ENCODE measurements around the gene AKR1D1.
"Not testable (repeated sequence)": the region's sequence is repeated elsewhere in the genome, so short reads cannot be mapped to it uniquely, and the experiment has no call there.

Gene AKR1D1

GRCh38 chr7:138144958-138145357 lies 68.7 kb downstream of the AKR1D1 start:
- Histone ChIP-seq H3K36me3 (ENCODE audit: control insufficient read depth in 2 of 2, insufficient read depth in 2 of 2, low read length in 2 of 2) (no peaks in the 10 kb centered on the region), H3K4me3 (ENCODE audit: low read length in 2 of 2) (no peak overlapping the region), H3K9me3 (ENCODE audit: control insufficient read depth in 2 of 2, low read length in 2 of 2) (no peaks in the 10 kb centered on the region), H3K27me3 (ENCODE audit: control insufficient read depth in 1 of 2, insufficient read depth in 2 of 2, low read length in 2 of 2) (no peaks in the 10 kb centered on the region), H3K27ac (ENCODE audit: low read length) (no peak overlapping the region), H3K4me1 (ENCODE audit: control insufficient read depth, insufficient read depth, low read length) (no peaks in the 10 kb centered on the region), H3K9ac (ENCODE audit: low read length in 2 of 2) (no peak overlapping the region)

- not testable (repeated sequence) for H3K27me3 ChIP-seq (ENCODE audit: control insufficient read depth in 1 of 2, insufficient read depth in 2 of 2, low read length in 2 of 2); H3K4me1 ChIP-seq (ENCODE audit: control insufficient read depth, insufficient read depth, low read length); H3K27ac ChIP-seq (ENCODE audit: low read length); H3K9ac ChIP-seq (ENCODE audit: low read length in 2 of 2); H3K36me3 ChIP-seq (ENCODE audit: control insufficient read depth in 2 of 2, insufficient read depth in 2 of 2, low read length in 2 of 2); H3K4me3 ChIP-seq (ENCODE audit: low read length in 2 of 2); H3K9me3 ChIP-seq (ENCODE audit: control insufficient read depth in 2 of 2, low read length in 2 of 2)
Measured at GRCh38 chr7:138146221-138146620, 70.0 kb downstream of the AKR1D1 start.

GRCh38 chr7:138146757-138147734 lies 70.8 kb downstream of the AKR1D1 start:
- H3K4me1 ChIP-seq (ENCODE audit: control insufficient read depth, insufficient read depth, low read length): not testable (repeated sequence)

GRCh38 chr7:138151731-138152577 lies 75.7 kb downstream of the AKR1D1 start:
- Histone ChIP-seq H3K27ac (ENCODE audit: low read length) (no peak overlapping the region), H3K9me3 (ENCODE audit: control insufficient read depth in 2 of 2, low read length in 2 of 2) (no peaks in the 10 kb centered on the region), H3K27me3 (ENCODE audit: control insufficient read depth in 1 of 2, insufficient read depth in 2 of 2, low read length in 2 of 2) (no peaks in the 10 kb centered on the region), H3K4me3 (ENCODE audit: low read length in 2 of 2) (no peak overlapping the region), H3K9ac (ENCODE audit: low read length in 2 of 2) (no peak overlapping the region), H3K4me1 (ENCODE audit: control insufficient read depth, insufficient read depth, low read length) (no peaks in the 10 kb centered on the region), H3K36me3 (ENCODE audit: control insufficient read depth in 2 of 2, insufficient read depth in 2 of 2, low read length in 2 of 2) (no peaks in the 10 kb centered on the region)

More at GRCh38 chr7:138146757-138147734, 70.8 kb downstream of the AKR1D1 start:
- H3K9me3 ChIP-seq (ENCODE audit: control insufficient read depth in 2 of 2, low read length in 2 of 2); H3K9ac ChIP-seq (ENCODE audit: low read length in 2 of 2); H3K36me3 ChIP-seq (ENCODE audit: control insufficient read depth in 2 of 2, insufficient read depth in 2 of 2, low read length in 2 of 2); H3K4me3 ChIP-seq (ENCODE audit: low read length in 2 of 2); H3K27ac ChIP-seq (ENCODE audit: low read length); H3K27me3 ChIP-seq (ENCODE audit: control insufficient read depth in 1 of 2, insufficient read depth in 2 of 2, low read length in 2 of 2): not testable (repeated sequence)

- Histone ChIP-seq H3K4me1 (ENCODE audit: control insufficient read depth, insufficient read depth, low read length) (no peaks in the 10 kb centered on the region), H3K9me3 (ENCODE audit: control insufficient read depth in 2 of 2, low read length in 2 of 2) (no peaks in the 10 kb centered on the region), H3K36me3 (ENCODE audit: control insufficient read depth in 2 of 2, insufficient read depth in 2 of 2, low read length in 2 of 2) (no peaks in the 10 kb centered on the region), H3K27me3 (ENCODE audit: control insufficient read depth in 1 of 2, insufficient read depth in 2 of 2, low read length in 2 of 2) (peaks cover 0 to 2% of the 10 kb centered on the region in 2 donors), H3K4me3 (ENCODE audit: low read length in 2 of 2) (no peak overlapping the region), H3K27ac (ENCODE audit: low read length) (no peak overlapping the region), H3K9ac (ENCODE audit: low read length in 2 of 2) (no peak overlapping the region)
Measured at GRCh38 chr7:138154661-138155060, 78.4 kb downstream of the AKR1D1 start.

- Histone ChIP-seq H3K9me3 (ENCODE audit: control insufficient read depth in 2 of 2, low read length in 2 of 2) (no peaks in the 10 kb centered on the region), H3K9ac (ENCODE audit: low read length in 2 of 2) (no peak overlapping the region), H3K36me3 (ENCODE audit: control insufficient read depth in 2 of 2, insufficient read depth in 2 of 2, low read length in 2 of 2) (no peaks in the 10 kb centered on the region), H3K4me3 (ENCODE audit: low read length in 2 of 2) (no peak overlapping the region), H3K4me1 (ENCODE audit: control insufficient read depth, insufficient read depth, low read length) (no peaks in the 10 kb centered on the region), H3K27me3 (ENCODE audit: control insufficient read depth in 1 of 2, insufficient read depth in 2 of 2, low read length in 2 of 2) (peaks cover 0 to 2% of the 10 kb centered on the region in 2 donors), H3K27ac (ENCODE audit: low read length) (no peak overlapping the region)
Measured at GRCh38 chr7:138157702-138158101, 81.4 kb downstream of the AKR1D1 start.

GRCh38 chr7:138158739-138159528 lies 82.7 kb downstream of the AKR1D1 start:
- H3K9me3 ChIP-seq (ENCODE audit: control insufficient read depth in 2 of 2, low read length in 2 of 2): no peaks in the 10 kb centered on the region
- no peak overlapping the region for H3K4me3 ChIP-seq (ENCODE audit: low read length in 2 of 2)
- H3K9ac ChIP-seq (ENCODE audit: low read length in 2 of 2): no peak overlapping the region
- H3K27me3 ChIP-seq (ENCODE audit: control insufficient read depth in 1 of 2, insufficient read depth in 2 of 2, low read length in 2 of 2): peaks cover 0 to 2% of the 10 kb centered on the region in 2 donors
- H3K36me3 ChIP-seq (ENCODE audit: control insufficient read depth in 2 of 2, insufficient read depth in 2 of 2, low read length in 2 of 2): no peaks in the 10 kb centered on the region
- H3K4me1 ChIP-seq (ENCODE audit: control insufficient read depth, insufficient read depth, low read length): no peaks in the 10 kb centered on the region
- no peak overlapping the region for H3K27ac ChIP-seq (ENCODE audit: low read length)

- H3K9me3 ChIP-seq (ENCODE audit: control insufficient read depth in 2 of 2, low read length in 2 of 2): peaks cover 7% of the 10 kb centered on the region in 2 donors
- no peaks in the 10 kb centered on the region for H3K4me1 ChIP-seq (ENCODE audit: control insufficient read depth, insufficient read depth, low read length)
- H3K27me3 ChIP-seq (ENCODE audit: control insufficient read depth in 1 of 2, insufficient read depth in 2 of 2, low read length in 2 of 2): peaks cover 0 to 2% of the 10 kb centered on the region in 2 donors
- no peak overlapping the region for H3K27ac ChIP-seq (ENCODE audit: low read length)
- H3K4me3 ChIP-seq (ENCODE audit: low read length in 2 of 2): no peak overlapping the region
- no peaks in the 10 kb centered on the region for H3K36me3 ChIP-seq (ENCODE audit: control insufficient read depth in 2 of 2, insufficient read depth in 2 of 2, low read length in 2 of 2)
- H3K9ac ChIP-seq (ENCODE audit: low read length in 2 of 2): no peak overlapping the region
Measured at GRCh38 chr7:138161600-138162081, 85.4 kb downstream of the AKR1D1 start.

- no peak overlapping the region for H3K27ac ChIP-seq (ENCODE audit: low read length)
- H3K9me3 ChIP-seq (ENCODE audit: control insufficient read depth in 2 of 2, low read length in 2 of 2): peaks cover 7% of the 10 kb centered on the region in 2 donors
- peaks cover 0 to 2% of the 10 kb centered on the region in 2 donors for H3K27me3 ChIP-seq (ENCODE audit: control insufficient read depth in 1 of 2, insufficient read depth in 2 of 2, low read length in 2 of 2)
- no peak overlapping the region for H3K9ac ChIP-seq (ENCODE audit: low read length in 2 of 2)
- H3K4me1 ChIP-seq (ENCODE audit: control insufficient read depth, insufficient read depth, low read length): no peaks in the 10 kb centered on the region
- no peaks in the 10 kb centered on the region for H3K36me3 ChIP-seq (ENCODE audit: control insufficient read depth in 2 of 2, insufficient read depth in 2 of 2, low read length in 2 of 2)
- no peak overlapping the region for H3K4me3 ChIP-seq (ENCODE audit: low read length in 2 of 2)
Measured at GRCh38 chr7:138162236-138162635, 86.0 kb downstream of the AKR1D1 start.

GRCh38 chr7:138163800-138164199 lies 87.5 kb downstream of the AKR1D1 start:
- Histone ChIP-seq H3K9me3 (ENCODE audit: control insufficient read depth in 2 of 2, low read length in 2 of 2) (peaks cover 7% of the 10 kb centered on the region in 2 donors), H3K36me3 (ENCODE audit: control insufficient read depth in 2 of 2, insufficient read depth in 2 of 2, low read length in 2 of 2) (no peaks in the 10 kb centered on the region), H3K9ac (ENCODE audit: low read length in 2 of 2) (no peak overlapping the region), H3K27ac (ENCODE audit: low read length) (no peak overlapping the region), H3K4me3 (ENCODE audit: low read length in 2 of 2) (no peak overlapping the region), H3K27me3 (ENCODE audit: control insufficient read depth in 1 of 2, insufficient read depth in 2 of 2, low read length in 2 of 2) (peaks cover 0 to 2% of the 10 kb centered on the region in 2 donors), H3K4me1 (ENCODE audit: control insufficient read depth, insufficient read depth, low read length) (no peaks in the 10 kb centered on the region)

Measured in stomach smooth muscle (tissue), 2 donors.